HL-60 (cell line): ENCODE data around the gene ATP2B1.

Experiments used
- CTCF ChIP-seq: IDR thresholded peaks from one replicate; pipeline ENCODE4 v1.5.1; 2011; ENCODE audit warnings: low read length, control low read depth, inconsistent platforms; ENCODE audit not compliant: insufficient read depth
- REST ChIP-seq: IDR thresholded peaks from 2 replicates; pipeline ENCODE4 v1.6.1; 2012; ENCODE audit warnings: low read depth; ENCODE audit not compliant: insufficient replicate concordance

GRCh38 chr12:89685363-89685972 lies 23.2 kb downstream of the ATP2B1 start:
- TF ChIP-seq REST (no peak), CTCF (no peak)
